CD4-positive, alpha-beta T cell treated with Interleukin-1 beta for 1 hour (primary cell): ENCODE measurements around the gene HEMK1.

Source experiments
- DNase-seq, 2 donors: peaks; one replicate each; pipeline ENCODE4 v3.0.0-alpha.2; 2020 to 2022

HEMK1 gene

DNA sequence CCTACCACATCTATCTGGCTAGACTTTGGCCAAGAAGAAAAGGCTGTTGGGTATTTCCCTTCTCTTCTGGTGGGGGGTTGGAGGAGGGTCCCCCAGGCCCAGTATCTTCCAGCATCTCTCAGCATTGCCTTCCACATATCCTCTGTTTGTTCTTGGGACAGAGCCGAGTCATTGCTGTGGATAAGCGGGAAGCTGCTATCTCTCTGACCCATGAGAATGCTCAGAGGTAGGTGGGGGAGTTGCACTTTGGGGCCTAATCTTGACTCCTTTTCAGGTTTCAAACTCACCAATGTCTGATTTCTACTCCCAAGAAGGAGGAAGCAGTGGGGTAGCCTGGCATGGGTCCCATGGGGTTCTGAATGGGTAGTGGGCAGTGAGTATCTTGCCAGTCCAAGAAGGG lies 8.0 kb downstream of the HEMK1 start:
- no peak for DNase-seq

DNA sequence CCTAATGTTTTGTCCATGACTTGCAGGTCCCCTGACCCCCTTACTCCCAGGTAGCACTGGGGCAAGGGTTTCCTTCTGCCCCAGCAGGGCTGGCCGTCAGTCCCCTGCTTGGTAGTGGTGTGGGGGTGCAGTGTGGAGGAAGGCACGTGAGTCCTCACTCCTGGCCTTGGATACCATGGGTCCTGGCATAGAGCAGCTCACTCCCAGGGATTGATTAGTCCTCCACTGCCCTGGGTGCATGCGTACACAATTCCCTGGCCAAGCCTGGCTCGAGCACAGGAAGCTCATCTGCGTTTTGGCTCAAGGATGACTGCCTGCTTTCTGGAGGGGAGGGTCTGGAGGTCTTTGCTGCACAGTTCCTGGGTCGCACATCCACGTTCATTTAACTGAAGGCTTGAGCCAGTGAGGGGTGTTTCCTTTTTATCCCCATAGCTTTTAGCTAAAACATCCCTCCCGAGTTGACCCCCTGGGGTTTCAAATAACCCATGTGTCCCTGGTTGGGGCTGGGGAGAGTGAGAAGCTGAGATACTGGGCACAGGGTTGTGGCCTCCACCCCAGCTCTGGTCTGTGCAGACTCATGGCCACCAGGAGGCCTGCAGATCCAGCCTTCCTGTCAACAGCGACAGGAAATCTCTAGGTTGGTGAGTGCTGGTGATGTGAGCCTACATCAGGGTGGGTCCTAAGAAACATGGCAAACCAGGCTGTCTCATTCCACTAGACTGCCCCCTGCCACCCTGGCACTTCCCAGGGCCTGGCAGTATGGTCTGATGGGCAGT lies 11.5 kb downstream of the HEMK1 start:
- no peak for DNase-seq

DNA sequence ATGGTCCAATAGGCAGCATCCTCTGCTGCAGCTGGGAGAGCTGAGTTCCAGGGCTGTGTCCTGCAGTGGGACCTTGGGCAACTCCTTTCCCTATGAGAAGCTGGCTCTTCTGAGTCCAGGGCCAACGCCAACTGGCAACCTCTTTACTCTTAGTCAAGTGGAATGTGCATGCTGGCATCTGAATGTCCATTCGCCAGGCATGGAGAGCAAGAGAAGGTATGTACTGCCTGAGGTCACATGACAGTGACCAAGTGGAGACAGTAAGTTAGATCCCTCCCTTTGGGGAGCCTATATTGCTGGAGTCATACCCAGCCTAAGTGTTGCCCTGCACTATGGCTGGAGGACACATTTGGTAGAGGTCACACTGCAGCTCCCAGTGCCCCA lies 12.1 kb downstream of the HEMK1 start:
- DNase-seq, result no peak

DNA sequence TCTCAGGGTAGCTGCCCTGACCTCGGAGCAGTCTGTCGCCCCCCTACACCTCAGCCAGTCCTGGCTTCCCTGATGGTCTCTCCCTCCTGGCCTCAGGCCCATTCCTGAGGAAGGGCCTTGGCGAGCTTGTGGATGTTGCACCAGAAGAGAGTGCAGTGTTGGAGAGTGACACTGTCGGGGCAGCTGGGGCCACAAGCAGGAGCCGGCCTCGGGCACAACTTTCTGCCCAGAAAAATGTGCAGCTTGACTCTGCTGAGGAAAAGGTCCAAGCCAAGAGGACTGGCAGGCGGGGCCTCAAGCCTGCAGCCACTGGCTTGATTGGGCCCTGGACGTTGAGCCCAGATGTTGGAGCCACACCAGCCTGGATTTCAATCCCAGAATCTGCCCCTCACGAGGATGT lies 12.8 kb downstream of the HEMK1 start:
- no peak for DNase-seq

DNA sequence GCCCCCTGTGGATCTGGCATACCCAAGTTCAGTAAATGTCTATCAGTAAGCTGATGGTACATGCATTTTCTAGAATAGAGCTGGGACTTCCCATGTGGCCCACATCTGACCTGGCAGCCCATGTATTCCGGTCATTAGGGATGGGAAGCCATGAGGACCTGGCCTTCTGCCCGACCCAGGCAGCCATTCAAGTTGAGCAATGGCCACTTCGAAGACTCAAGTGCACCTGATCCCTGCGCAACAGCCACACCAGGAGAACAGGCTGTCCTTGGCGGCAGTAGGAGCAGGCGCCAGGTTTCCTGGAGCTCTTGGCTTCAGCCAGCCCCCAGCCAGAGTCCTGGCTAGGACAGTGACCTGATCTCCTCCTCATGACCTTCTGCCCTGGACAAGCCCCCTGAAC lies 14.6 kb downstream of the HEMK1 start:
- no peak for DNase-seq

DNA sequence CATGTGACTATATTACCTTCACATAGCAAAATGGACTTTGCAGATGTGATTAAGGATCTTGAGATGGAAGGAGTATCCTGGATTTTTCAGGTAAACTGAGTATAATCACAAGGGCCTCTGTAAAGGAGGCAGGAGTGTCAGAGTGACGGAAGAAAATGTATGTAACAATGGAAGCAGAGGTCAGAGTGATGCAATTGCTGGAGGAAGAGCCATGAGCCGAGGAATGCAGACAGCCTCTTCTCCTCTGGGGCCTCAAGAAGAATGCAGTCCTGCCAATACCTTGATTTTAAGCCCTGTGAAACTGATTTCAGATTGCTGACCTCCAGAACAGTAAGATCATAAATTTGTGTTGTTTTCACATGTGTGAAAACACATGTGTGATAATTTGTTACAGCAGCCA lies 15.1 kb downstream of the HEMK1 start:
- no peak for DNase-seq

DNA sequence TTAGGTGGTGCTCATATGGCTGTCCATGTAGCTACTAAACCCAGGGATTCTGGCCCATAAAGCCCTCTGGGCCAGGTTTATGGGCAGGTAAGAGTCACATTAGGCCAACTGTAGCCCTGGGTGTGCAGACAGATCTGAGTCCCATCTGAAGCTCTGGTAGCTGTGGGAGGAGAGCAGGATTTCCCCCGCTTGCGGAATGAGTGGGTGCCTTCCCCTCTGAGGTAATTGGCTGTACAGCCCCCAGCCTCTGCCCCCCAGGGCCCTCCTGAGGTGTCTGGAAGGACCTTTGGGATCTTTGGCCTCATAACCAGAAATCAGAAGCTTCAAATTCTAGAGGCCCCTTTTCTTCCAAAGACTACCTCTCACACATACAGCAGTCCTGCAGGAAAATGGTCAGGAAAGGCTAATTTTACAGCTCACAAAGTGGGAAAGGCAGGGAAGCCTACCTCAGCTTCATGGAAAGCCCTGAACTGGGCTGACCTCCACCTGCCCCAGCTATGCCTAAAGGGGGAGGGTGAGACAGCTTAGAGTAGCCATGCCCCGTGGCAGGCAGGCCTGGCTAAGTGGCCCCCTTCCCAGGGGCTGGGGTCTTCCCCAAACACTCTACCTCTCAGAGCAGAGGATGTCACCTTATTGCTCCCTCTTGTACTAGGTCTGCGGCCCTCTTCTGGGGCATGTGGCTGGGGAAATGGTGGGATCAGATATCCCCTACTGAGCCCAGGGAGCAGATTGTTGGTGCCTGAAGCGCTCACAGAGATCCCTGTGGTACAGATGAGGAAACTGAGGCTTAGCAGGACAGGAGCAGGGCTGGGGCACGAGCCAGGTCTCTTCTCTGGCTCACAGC lies 16.8 kb downstream of the HEMK1 start:
- DNase-seq, result no peak

DNA sequence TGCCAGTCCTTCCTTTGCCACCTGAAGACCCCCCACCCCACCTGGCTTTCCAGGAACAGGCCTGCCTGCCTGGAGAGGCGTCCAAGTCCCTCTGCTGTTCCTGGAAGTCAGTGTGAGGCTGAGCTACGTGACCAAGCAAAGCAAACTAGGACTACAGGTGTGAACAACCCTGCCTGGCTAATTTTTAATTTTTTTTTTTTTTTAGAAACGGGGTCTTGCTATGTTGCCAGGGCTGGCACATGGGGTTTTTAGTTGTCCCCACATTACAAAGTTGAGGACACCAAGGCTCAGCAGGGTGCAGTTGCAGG lies 17.4 kb downstream of the HEMK1 start:
- no peak for DNase-seq

DNA sequence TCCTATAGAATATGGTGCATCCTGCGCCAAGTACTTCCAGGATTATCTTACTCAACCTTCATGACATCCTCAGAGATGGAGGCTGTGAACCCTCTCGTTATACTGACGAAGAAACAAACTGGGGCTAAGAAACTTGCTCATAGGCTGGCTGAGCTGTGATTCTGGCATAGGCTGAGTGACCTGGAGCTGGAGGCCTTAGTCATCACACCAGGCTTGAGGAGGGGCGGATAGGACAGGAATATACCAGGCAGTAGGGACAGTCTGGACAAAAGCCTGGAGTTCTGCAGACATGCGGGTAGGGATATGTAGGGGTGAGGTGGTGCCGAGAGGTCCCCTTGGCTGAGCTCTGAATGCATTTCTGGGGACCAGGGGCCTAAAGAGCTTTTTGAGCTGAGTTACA lies 18.1 kb downstream of the HEMK1 start:
- DNase-seq, result no peak

DNA sequence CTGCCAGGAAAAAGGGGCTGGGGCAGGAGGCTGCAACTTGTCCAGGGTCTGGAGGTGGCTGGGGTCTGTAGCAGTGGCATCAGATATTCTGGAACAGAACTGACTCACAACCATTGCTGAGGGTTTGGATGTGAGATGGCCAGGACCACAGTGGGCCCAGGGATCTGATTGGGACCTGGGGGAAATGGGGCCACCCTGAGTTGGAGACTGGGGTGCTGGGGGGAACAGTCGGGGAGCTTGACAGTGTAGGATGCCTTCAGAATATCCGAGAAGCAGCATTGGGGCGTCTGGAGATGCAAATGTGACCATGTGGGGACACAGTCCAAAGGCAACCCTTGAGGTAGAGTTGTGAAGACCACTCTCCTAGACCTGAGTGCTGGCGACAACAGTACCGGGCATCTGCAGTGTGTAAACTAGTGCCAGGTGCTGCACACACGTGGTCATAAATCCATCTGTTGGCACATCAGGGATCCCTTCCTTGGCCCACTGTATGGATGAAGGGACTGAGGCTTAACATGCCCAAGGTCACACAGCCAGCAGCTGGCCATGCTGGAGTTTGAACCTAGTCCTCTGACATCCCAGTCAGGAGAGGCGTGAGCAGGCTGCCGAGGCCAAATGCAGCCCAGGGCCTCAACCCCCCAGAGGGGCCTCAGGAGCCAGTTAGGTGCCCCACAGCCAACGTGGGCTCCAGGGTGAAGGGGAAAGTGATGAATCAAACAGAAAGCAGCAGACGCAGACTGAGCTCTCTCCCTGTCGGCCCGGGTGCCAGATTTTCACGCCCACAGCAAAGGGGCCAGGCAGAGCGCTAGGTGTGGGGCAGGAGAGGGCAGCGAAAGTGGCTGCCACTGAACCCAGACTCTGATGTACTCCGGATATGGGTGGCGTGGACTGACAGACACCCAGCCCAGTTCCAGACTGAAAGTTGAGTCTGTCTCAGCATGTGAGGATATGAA lies 18.8 kb downstream of the HEMK1 start:
- DNase-seq, result peak; percentile 61 to 70

DNA sequence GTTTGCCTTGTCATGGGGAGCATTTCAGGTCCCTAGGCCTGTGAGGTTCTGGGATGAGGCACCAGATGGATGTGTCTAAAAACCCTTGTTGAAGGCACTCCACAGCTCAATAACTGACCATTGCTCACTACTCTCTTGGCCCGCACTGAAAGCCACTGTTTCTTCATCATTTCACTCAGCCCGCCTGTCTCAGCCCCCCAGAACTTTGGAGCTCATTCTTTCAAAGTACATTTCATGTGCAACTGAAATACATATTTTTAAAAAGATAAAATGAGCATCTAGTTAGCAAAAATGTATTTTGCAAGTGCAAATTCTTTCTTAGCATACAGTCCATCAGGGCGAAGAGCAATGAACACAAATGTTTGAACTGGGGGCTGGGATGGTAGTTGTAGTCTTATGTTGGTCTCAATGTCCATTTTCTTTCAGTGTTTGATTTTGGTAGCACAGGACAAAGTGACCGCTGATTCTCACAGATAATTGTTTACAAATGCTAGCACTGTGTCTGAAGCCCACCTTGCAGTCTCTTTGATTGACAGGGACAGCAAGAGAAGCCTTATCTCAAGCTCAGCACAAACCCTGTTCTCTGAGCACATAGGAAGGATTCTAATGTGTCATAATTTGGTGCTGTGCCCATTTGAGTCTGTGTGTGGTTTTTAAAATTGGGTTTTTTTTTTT lies 19.6 kb downstream of the HEMK1 start:
- DNase-seq, result no peak

DNA sequence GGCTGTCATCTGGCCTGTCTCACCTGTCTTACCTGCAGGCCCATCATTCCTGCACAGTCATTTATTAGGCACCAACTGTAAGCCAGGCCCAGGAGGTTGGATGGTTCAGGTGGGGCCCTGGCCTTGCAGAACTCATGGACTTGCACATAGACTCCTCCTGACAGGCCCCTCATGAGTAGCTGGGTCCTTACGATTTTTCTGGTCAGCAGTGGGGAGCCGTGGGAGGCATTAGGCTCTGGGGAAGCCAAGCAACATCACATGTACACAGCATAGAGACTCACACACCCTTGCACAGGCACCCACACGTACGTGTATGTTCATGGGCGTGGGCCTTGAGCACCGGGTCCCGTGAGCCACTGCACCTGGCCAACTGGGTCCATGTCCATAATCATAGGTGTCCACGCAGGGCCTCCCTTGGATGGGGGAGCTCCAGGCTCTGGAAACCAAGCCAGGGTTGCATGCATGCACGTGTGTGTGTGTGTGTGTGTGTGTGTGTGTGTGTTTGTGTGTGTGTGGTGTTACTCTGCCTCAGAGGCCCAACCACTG lies 21.9 kb downstream of the HEMK1 start:
- no peak for DNase-seq

DNA sequence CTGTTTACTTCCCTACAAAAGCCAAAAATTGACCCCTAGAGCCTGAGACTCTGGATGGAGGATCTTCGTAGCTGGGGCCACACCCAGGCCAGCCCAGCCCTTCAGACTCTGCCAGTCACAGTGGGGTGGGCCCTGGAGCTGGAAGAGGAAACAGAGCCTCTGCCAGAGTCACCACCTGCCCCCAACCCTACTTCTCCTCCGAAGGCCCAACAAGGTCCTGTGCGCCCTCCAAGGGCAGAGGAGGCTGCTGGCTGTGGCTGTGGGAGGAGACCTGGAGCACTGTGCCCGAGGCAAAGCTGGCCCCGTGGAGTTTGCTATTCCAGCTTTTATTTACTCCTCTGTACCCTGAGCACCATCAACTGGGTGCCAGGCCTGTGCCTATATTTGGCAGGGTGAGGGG lies 23.2 kb downstream of the HEMK1 start:
- peak in 1 of 2 donors; percentile 41 for DNase-seq

DNA sequence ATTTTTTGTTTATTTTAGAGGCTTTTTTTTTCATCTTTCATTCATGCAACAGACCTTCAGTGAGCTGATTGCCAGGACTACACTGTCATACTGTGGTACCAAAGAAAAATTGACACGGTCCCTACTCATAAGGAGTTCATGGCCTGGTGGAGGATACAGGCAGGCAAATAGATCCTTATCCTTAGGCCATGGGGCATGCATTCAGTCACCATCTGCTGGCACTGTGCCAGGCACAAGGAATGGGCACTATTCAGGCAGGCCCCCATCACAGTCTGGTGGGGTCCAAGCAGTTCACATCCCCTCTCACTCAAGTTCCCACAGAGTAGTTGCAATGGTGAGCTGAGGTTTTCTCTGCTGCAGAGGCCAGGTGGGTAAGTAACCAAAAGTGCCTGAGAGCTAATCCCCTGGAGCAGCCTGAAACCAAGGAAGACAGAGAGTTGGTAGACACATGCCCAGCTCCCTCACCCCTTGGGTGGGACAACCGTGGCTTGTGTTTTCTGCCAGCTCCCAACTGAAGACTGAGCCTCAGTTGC lies 25.0 kb downstream of the HEMK1 start:
- no peak for DNase-seq

DNA sequence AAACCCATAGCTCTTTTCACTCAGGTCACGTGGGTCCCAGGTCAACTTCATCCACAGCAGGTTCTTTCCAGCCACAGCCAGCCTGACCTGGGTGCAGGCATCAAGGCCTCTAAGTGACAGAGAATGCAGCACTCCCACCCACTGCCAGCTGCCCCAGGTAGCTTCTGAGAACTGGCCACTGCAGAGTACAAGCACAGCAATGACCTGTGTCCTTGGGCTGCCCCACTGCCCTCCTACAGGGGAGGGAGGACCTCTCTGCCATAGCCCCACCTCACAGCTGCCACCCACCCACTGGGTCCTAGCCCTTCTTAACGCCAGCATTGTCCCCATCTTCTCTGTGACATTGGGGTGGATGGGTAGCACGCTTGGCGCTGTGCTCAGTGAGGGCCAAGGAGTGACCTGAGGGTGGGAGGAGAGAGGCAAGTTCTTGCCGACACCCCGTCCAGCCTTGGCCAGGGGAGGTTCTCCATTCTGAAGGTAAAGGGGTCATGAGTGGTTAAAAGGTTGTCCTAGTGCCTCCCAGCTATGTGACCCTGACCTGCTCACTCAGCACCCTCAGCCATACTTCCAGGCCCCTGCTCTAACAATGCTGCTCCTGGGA lies 29.9 kb downstream of the HEMK1 start:
- DNase-seq, result no peak

DNA sequence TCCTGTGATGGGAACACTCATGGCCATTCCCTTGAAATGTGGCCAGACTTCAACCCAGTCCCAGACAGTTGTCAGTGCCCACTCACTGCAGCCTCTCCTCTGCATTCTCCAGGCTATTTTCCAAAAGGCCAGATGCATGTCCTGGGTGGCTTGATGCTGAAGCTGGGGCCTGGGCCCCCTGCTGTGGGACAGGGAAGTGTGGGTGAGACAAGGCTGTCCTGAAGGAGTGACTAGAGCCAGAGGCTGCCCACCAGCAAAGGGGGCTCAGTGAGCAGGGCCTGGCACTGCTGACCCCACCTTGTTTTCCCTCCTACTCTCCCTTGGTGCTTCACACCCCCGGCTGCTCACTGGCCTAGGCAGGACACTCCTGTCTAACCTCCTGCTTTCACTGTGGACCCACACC lies 30.4 kb downstream of the HEMK1 start:
- DNase-seq, result no peak

DNA sequence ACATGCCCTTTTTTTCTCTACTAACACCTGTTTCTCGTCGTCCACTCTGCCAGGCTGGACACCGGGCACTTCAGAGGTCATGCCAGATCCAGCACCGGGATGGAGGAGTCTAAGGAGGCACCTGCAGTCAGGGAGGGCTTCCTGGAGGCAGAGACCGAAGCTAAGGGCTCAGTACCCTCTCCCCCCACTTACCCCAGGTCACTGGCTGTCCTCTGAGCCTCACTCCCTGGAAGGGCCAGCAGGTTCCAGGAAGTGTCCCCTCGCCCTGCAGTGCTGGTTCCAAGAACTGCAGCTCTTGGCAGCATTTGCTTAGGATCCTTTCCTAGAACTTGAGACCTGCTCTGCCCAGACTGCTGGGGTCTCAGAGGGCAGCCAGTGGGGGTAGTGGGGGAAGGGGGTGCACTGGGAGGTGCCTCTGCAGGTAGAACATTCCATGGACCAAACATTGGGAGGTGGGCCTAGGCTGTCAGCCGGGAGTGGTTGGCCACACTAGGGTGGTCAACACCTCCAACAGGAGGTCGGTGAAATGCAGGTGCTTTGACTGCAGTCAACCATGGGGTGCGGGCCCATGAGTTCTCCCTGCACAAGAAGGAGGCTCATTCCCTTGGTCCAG lies 30.9 kb downstream of the HEMK1 start:
- DNase-seq, result no peak

DNA sequence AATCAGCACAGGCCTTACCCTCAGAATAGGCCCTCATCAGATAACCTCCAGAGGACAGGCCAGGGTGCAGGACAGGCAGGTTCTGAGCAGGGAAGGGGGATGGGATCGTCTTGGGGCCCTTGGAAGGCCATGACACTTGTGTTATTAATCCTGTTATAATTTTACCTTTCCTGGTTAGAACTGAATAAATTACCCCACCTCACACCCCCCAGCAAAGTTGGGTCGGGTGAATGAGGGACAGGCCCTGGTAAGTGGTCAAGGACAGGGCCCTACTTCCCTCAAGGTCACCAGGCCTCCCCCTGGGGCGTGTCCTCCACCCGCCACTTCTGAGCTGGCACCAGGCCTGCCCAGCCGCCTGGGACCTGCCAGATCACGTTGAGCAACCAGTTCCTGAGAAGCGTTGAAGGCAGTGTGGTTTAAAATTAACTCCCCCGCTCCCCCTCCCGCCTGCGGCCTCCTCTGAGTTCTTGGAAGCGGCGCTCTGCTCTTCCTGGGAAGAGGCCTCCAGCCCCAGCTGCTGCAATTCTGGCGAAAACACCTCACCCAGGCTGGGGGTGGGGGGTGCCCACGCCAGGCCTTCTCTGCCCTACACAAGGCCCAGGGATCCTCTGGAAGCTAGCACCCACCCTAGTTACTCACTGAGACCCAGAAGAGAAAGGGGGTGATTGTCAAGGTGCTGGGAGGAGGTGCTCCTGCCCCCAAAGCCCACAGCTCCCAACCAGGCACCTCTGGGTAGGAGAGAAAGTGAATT lies 31.7 kb downstream of the HEMK1 start:
- peak; percentile 70 to 77 for DNase-seq

DNA sequence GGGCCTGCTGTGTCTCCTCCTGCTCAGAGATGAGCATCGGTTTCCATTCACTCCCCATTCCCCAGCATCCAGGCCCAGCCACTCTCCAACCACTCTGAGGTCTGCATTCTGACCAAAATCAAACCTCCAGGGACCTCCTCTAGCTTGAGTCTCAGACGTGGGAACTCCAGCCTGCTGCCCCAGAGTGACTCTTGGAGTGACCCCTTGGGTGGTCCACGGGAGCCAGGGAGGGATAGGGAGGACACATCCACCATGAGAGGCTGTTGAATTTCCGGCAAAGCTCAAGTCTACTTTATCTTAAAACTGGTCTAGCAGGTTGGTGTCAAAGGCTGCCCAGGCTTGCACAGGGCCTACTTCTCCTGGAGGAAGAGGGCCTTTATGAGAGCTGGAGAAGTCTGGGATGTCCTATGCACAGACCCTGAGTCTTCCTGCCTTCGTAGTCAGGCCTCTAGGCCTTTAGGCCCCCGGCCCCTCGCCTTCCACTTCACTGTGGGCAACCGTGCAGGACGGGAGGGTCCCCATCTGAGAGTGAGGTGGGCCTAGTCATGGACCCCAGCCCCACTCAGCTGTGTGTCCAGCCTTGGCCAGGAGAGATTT lies 33.4 kb downstream of the HEMK1 start:
- no peak for DNase-seq
